ENCODE results near the gene PCBP3.
"Not testable (repeated sequence)": the region's sequence is repeated elsewhere in the genome, so short reads cannot be mapped to it uniquely, and the experiment has no call there.

Gene PCBP3

DNA sequence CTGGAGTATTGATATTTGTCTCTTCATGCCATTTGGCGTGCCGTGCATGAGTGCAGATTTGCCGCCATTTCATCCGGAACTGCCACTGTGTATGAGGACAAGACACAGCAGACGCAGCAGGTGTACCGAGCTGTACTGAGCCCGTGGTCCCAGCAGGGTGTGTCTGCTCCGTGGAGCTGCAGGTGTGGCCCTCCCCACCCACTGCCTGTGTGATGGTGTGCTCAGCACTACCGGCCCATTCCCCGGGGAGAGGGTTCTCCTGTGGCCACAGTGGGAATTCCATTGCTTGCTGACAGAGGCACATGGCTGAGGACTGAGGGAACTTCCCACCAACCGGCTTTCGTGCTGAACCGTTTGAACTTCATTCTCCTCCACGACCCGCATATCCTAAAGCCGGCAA, 303.8 kb downstream of the PCBP3 start:
- no peak for DNase-seq (ENCODE audit: low spot score)

DNA sequence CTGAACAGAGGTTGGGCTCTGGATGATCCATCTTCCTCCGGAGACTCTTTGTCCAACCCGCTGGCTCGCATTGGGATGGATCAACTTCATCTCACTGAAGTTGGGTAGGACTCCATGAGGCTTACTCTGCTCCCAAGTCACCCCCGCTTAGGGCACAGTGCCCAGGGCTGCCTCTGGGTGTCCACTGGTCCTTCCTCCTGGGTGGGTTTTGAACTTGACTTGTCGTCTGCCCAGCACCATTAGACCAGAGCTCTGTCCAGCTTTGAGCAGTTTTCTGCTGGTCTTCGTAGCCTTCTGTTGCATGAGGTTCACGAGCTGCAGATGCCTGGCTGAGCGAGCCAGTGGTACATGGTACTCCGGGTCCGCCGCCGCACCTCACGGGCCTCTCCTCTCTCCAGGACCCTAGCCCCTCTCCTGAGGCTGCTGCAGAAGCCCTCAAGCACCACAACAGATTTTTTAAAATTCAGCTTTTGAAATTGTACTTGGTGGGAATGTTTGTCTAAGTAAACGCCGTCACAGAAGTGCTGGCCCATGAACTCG, 304.3 kb downstream of the PCBP3 start:
- no peak for DNase-seq (ENCODE audit: low spot score)

- no peak for DNase-seq (ENCODE audit: low spot score)
Measured at GRCh38 chr21:45948576-45949141, 305.1 kb downstream of the PCBP3 start.

DNA sequence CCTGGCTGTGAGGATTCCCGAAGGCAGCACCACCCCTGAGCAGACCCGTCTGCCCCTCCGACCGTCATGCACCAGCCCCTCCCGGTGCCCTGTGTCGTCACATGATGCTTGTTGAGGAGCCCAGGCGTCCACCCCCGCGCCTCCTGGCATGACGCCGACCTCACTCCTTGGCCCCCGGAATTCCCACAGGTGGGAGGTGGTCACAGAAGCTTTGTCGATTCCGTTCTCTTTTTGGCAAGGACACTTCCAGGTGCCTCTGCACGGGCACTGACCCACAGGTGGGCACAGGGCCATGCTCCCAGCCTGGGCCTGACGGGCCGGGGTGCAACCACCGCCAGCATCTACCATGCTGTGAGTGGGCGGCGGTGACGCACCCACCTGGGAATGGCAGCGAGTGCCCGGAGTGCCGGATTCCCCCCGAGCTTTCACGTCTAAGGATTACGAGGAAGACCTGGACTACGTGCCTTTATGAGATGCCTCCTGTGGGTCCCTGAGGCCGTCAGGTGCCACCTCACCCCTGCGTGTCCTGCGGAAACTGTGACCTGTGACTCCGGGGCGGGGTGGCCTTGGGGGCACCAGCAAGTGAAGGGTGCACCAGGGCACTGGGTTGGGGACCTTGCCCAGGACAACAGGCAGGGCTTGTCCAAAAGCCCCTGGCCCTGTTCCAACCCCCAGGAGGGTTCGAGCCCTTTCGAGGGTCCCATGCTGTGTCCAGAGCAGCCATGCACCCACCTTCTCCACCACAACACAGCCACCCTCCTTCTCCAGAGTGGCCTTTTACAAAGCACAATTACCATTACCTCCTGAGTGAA, 306.6 kb downstream of the PCBP3 start:
- DNase-seq (ENCODE audit: low spot score) = no peak

- DNase-seq (ENCODE audit: low spot score) = no peak
Measured at GRCh38 chr21:45950740-45951515, 307.4 kb downstream of the PCBP3 start.

GRCh38 chr21:45951676-45952075, 308.2 kb downstream of the PCBP3 start:
- DNase-seq (ENCODE audit: low spot score) = no peak

DNA sequence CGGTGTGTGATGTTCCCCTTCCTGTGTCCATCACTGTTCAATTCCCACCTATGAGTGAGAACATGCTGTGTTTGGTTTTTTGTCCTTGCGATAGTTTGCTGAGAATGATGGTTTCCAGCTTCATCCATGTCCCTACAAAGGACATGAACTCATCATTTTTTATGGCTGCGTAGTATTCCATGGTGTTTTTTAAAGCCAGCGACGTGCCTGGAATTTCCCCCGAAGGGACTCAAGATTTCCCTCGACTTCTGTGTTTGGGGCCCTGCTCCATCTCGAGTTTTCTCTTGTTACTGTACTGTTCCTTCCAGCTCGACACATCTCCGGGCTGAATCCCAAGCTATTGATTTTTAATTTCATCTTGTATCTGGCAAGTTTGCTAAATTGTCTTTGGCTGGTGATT, 309.0 kb downstream of the PCBP3 start:
- not testable (repeated sequence) for DNase-seq (ENCODE audit: low spot score)

DNA sequence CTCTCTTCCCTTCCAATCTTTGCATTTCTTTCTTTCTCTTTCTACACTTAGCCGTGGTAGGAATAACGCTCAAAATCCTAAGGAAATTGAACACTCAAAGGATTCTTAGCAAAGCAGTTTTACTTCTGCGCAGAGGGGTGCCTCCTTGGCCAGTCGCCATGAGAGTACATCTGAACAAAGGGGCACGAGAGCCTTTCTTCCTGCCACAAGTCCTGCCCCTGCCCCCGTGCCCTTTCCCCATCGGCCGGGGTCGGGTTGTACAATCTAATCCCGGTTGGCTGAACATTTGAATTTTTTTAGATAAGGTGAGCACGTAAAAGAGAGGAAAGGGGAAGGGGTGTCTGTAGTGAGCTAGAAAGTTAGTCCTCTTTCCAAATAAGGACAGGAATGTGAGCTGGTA, 309.4 kb downstream of the PCBP3 start:
- no peak for DNase-seq (ENCODE audit: low spot score)

- no peak for DNase-seq (ENCODE audit: low spot score)
Measured at GRCh38 chr21:45954261-45954660, 310.7 kb downstream of the PCBP3 start.

DNA sequence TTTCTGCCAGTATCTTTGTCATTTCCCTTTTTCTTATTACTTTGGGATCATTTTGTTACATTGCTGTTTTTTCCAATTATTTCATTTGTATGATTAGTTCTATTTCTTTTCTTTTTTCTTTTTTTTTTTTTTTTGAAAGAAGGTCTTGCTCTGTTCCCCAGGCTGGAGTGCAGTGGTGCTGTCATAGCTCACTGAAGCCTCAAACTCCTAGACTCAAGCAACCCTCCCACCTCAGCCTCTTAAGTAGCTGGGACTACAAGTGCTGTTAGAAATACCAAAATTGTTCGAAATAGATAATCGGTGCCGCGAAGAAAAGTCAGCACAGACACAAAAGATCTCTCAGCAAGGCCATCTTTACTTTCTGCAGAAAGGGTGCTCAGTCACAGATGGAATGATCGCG, 311.4 kb downstream of the PCBP3 start:
- no peak for DNase-seq (ENCODE audit: low spot score)

GRCh38 chr21:45957551-45957950, 314.0 kb downstream of the PCBP3 start:
- DNase-seq (ENCODE audit: low spot score) = no peak

DNA sequence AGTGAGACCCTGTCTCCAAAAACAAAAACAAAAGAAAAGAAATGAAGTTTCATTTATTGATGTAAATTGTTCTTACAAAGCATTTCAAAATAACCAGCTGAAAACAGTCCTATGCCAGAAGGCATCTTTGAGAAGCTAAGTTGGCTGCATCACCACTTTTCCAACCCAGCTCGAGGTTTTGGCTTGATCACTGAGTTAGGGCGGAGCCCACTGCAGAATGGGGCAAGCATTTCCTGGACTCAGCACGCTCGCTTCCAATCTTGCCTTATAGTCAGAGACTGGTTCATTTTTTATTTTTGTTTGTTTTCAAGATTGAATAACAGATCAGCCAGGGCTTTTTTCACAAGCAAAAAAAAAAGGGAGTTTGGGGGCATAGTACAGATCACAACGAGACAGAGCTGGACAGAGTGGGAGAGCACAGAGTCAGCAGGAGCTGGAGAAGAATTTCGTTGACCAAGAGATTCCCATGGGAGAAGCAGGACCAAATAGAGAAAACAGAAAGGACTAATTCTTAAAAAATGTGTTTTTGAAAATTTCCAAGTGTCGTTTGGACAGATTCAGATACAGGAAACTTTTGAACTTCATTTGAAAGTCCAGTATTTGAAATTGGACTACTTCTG, 314.6 kb downstream of the PCBP3 start:
- no peak for DNase-seq (ENCODE audit: low spot score)

DNA sequence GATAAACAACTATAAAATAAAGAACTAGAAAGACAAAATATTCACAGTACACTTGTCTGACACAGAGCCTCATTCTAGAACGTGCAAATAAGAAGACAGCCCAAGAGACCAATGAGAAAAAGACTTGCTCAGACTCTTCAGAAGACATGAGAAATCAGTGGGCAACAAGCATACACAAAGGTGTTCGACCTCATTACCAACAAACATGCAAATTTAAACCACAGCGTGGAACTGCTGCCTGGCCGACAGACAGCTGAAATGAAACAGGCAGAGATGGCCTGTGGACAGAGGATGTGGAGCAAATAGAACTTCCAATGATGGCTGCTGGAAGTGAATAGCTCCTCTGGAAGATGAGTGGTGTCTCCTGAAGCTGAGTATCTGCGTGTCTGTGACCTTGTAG, 315.7 kb downstream of the PCBP3 start:
- DNase-seq (ENCODE audit: low spot score) = no peak

DNA sequence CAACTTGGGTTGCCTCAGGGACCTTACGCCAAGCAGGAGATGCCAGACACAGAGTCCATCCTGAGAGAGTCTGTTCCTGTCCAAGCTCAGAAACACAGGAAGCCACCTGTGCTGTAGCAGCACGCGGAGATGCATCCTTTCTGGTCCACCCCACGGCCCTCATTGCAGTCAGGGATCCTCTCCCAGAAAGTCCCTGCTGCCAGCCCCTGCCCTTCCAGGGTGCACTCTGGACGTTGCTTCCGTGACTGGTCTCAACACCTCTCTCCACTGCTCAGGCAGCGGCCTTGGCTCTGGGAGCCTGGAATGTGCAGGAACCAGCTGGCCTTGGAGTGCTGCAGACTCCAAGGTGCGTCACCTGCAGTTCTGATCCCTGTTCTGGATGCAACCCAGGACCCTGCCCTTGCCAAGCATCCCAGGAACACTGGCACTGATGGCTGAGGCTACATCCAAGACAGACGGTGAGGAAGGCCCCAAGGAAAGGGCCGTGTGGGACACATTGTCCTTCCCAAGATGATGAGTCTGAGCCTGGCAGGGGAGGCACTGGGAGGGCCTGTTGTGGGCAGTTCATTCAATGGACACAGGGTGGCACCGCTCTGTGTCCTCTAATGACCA, 316.4 kb downstream of the PCBP3 start:
- DNase-seq (ENCODE audit: low spot score) = no peak

- DNase-seq (ENCODE audit: low spot score) = not testable (repeated sequence)
Measured at GRCh38 chr21:45961408-45961807, 317.9 kb downstream of the PCBP3 start.

DNA sequence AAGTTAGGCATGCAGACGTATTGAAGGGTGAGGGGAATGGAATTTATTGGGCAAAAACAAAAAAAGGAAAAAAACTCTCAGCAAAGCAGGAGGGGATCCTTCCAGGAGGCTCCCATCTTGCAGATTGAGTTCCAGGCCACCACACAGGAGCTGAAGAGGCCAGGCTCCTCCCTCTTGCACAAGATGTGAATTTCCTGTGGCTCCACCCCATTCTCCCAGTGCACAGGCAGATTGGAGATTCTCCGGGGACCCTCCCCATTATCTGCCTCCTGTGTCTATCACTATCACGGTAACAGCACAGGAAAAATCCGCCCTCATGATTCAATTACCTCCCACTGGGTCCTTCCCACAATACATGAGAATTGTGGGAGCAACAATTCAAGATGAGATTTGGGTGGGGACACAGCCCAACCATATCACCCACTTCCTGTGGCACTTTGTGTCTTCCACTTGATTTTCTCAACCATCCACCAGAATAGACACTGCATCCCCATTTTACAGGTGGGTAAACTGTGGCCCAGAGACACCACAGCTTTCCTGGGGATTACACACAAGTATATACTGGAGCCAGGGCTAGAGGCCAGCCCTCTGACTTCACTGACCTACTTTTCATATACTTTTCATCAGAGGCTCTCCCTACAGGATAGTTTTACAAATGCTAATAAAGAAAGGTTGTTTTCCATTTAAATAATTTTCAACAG, 319.2 kb downstream of the PCBP3 start:
- no peak for DNase-seq (ENCODE audit: low spot score)

- no peak for DNase-seq (ENCODE audit: low spot score)
Measured at GRCh38 chr21:45963232-45963570, 319.7 kb downstream of the PCBP3 start.

DNA sequence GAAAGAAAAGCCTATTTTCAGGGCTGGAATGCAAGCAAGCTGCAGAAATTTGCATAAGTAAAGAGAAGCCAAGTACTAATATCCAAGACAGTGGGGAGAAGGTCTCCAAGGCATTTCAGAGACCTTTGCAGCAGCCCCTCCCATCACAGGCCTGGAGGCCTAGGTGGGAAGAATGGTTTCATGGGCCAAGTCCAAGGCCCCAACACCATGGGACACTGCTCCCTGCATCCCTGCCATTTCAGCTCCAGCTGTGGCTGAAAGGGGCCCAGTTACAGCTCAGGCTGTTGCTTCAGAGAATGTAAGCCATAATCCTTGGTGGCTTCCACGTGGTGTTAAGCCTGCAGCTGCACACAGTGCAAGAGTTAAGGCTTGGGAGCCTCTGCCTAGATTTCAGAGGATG, 321.1 kb downstream of the PCBP3 start:
- DNase-seq (ENCODE audit: low spot score) = no peak

DNA sequence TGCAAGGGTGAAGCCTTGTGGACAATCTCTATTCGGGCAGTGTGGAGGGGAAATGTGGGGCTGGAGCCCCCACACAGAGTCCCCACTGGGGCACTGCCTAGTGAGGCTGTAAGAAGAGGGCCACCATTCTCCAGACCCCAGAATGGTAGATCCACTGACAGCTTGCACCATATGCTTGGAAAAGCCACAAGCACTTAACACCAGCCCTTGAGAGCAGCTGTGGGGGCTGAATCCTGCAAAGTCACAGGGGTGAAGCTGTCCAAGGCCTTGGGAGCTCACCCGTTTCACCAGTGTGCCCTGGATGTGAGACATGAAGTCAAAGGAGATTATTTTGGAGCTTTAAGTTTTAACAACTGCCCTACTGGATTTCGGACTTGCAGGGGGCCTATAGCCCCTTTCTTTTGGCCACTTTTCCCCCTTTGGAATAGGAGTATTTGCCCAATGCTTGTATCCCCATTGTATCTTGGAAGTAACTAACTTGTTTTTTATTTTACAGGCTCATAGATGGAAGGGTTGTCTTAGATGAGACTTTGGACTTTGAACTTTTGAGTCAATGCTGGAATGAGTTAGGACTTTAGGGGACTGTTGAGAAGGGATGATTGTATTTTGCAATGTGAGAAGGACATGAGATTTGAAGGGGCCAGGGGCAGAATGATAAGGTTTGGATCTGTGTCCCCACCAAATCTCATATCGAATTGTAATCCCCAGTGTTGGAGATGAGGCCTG, 321.7 kb downstream of the PCBP3 start:
- DNase-seq (ENCODE audit: low spot score) = no peak

DNA sequence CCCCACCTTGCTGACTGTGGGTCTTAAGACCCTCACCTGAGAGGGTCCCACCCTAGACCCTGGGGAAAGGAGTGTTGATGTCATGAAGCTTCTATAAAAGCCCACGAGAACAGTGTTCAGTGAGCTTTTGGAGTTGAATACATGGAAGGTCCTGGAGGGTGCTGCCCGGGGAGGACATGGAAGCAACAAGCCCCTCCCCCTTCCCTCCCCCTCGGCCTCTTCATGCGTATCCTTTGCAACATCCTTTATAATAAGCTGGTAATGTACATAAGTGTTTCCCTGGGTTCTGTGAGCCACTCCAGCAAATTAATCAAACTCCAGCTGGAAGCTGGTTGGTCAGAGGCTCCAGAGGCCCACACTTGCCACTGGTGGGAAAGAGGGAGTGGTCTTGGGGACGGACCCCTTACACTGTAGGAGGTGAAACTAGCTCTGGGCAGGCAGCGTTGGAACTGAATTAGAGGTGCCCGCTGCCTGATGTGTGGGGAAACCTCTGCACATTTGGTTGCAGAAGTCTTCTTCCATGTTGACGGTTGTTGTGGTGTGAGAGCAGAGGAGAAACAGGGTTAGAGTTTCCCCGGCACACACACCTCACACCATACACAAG, 323.4 kb downstream of the PCBP3 start:
- DNase-seq (ENCODE audit: low spot score) = no peak
